ENCODE results near the gene IL1F10. TPM values are rescaled to one million over a fixed set of nuclear protein-coding genes. Genes with fewer than 3 reads are reported as not detected.

Gene IL1F10
- total and polyA plus RNA-seq, 2 of the 8 experiments (the other 6 are each of a cell fraction or from before 2014, with no cell fraction given), result not detected

GRCh38 chr2:113075030-113075429 lies 7.3 kb downstream of the IL1F10 start:
- DNase-seq (ENCODE audit: low read depth in 1 of 2, low spot score in 2 of 2), result no peak
- no peak overlapping the region for H2BK15ac ChIP-seq (ENCODE audit: low read length)
- no peak overlapping the region for H3K4me2 ChIP-seq (ENCODE audit: insufficient read depth in 1 of 2, low read depth in 2 of 2, low read length in 2 of 2)
- H3K4me1 ChIP-seq (replicated peaks in 1 of 4; ENCODE audit: control insufficient read depth in 3 of 4, insufficient read depth in 4 of 4, low read length in 3 of 4), result peaks cover 0 to 2% (median 0%) of the 10 kb centered on the region in 4 experiments; a peak in 1 of 7 replicates
- H3K36me3 ChIP-seq (ENCODE audit: control insufficient read depth in 2 of 4, insufficient read depth in 4 of 4, low read length in 3 of 4), result no peaks in the 10 kb centered on the region
- H3K23me2 ChIP-seq (ENCODE audit: low read depth, low read length), result no peaks in the 10 kb centered on the region
- H3K56ac ChIP-seq (replicated peaks; ENCODE audit: insufficient read length, low read depth, low read length), result no peak overlapping the region
- no peak overlapping the region for H4K91ac ChIP-seq (replicated peaks; ENCODE audit: insufficient read length, low read length)
- no peak overlapping the region for H3K23ac ChIP-seq (ENCODE audit: insufficient read length)
- no peak for FAIRE-seq
- H2AK5ac ChIP-seq (ENCODE audit: low read depth, low read length), result no peak overlapping the region
- H4K20me1 ChIP-seq (replicated peaks in 1 of 2; ENCODE audit: control insufficient read depth in 1 of 2, insufficient read depth in 2 of 2, low read length in 2 of 2), result no peaks in the 10 kb centered on the region
- H3K9me3 ChIP-seq (ENCODE audit: insufficient read depth in 2 of 2, low read depth in 1 of 2, low read length in 1 of 2), result no peaks in the 10 kb centered on the region
- H3K27me3 ChIP-seq (replicated peaks in 1 of 4; ENCODE audit: control insufficient read depth in 3 of 4, extremely low read depth in 1 of 4, insufficient read depth in 3 of 4, low read length in 3 of 4), result no peaks in the 10 kb centered on the region
- no peak overlapping the region for H4K5ac ChIP-seq (ENCODE audit: insufficient read length, low read depth, low read length)
- CTCF ChIA-PET (ENCODE audit: partially characterized antibody), result interaction anchor here (1.3 to 11.0 kb wide), 4 partner anchors 11 to 316 kb away, joined by 4 to 159 read pairs (median 12); no protein-coding TSS in a partner anchor
- H3K4me3 ChIP-seq (ENCODE audit: extremely low read depth in 1 of 4, insufficient read depth in 2 of 4, low read depth in 3 of 4, low read length in 4 of 4), result no peak overlapping the region
- no peaks in the 10 kb centered on the region for H3K79me1 ChIP-seq (ENCODE audit: low read depth, low read length)
- H3K79me2 ChIP-seq (ENCODE audit: control insufficient read depth in 1 of 2, insufficient read depth in 2 of 2, low read length in 2 of 2), result no peaks in the 10 kb centered on the region
- H3K27ac ChIP-seq (ENCODE audit: low read depth, low read length), result no peak overlapping the region
- no peak overlapping the region for H2BK20ac ChIP-seq (ENCODE audit: low read length)
- H3K18ac ChIP-seq (ENCODE audit: extremely low read depth, low read length), result no peak overlapping the region
- no peak overlapping the region for H2AFZ ChIP-seq (ENCODE audit: low read length)
- no peak overlapping the region for H4K8ac ChIP-seq (ENCODE audit: extremely low read depth, insufficient read depth, low read length)
- no peak overlapping the region for H2BK12ac ChIP-seq (ENCODE audit: low read depth, low read length)
- H3K14ac ChIP-seq (ENCODE audit: insufficient read length), result no peak overlapping the region
- TF ChIP-seq TCF12 (IDR thresholded peaks at IDR 0.05; ENCODE audit: low read depth, low read length), result no peak
- no peak for TF ChIP-seq ASH2L (IDR thresholded peaks at IDR 0.05; ENCODE audit: low read length)
- TF ChIP-seq, protein P1, sequence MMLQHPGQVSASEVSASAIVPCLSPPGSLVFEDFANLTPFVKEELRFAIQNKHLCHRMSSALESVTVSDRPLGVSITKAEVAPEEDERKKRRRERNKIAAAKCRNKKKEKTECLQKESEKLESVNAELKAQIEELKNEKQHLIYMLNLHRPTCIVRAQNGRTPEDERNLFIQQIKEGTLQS (IDR thresholded peaks at IDR 0.05; ENCODE audit: insufficient read depth, low read depth, low read length), result no peak
- TF ChIP-seq SIN3A (conservative IDR thresholded peaks at IDR 0.05 in 1 of 2, IDR thresholded peaks at IDR 0.05 in 1 of 2; ENCODE audit: low read depth in 1 of 2, low read length in 2 of 2), result no peak
- TF ChIP-seq KDM5A (IDR thresholded peaks at IDR 0.05; ENCODE audit: low read length), result no peak
- TF ChIP-seq KDM1A (IDR thresholded peaks at IDR 0.05; ENCODE audit: borderline replicate concordance, low read length), result no peak
- TF ChIP-seq NRF1 (IDR thresholded peaks at IDR 0.05; ENCODE audit: low read depth, low read length), result no peak
- TF ChIP-seq FOSL1 (IDR thresholded peaks at IDR 0.05; ENCODE audit: insufficient read depth, low read depth, low read length), result no peak
- no peak for TF ChIP-seq YY1 (IDR thresholded peaks at IDR 0.05; ENCODE audit: low read depth, low read length)
- no peak for TF ChIP-seq CEBPB (IDR thresholded peaks at IDR 0.05; ENCODE audit: low read depth, low read length)
- TF ChIP-seq POLR2A (IDR thresholded peaks at IDR 0.05; ENCODE audit: control extremely low read depth in 1 of 2, low read depth in 2 of 2, low read length in 2 of 2), result no peak
- TF ChIP-seq POU5F1 (IDR thresholded peaks at IDR 0.05; ENCODE audit: low read depth, low read length), result no peak
- no peak for TF ChIP-seq EZH2 (IDR thresholded peaks at IDR 0.05; ENCODE audit: low read depth, low read length, severe bottlenecking)
- TF ChIP-seq, protein P2, sequence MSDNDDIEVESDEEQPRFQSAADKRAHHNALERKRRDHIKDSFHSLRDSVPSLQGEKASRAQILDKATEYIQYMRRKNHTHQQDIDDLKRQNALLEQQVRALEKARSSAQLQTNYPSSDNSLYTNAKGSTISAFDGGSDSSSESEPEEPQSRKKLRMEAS (IDR thresholded peaks at IDR 0.05), result no peak
- H3K4ac ChIP-seq (replicated peaks; ENCODE audit: insufficient read length, low read depth, low read length), result no peak overlapping the region
- POLR2A ChIA-PET (ENCODE audit: partially characterized antibody), result interaction anchor here (0.6 kb wide), 1 partner anchor 22 kb away, joined by 3 read pairs; the partner anchor contains the start of gene IL36B
- no peak overlapping the region for H3K9ac ChIP-seq (replicated peaks in 1 of 4; ENCODE audit: extremely low read depth in 1 of 4, low read depth in 3 of 4, low read length in 3 of 4)
- WGBS, 2 experiments (ENCODE audit: extremely low coverage in 1 of 2, insufficient coverage in 1 of 2, insufficient read length in 1 of 2, insufficient replicate concordance in 2 of 2, low coverage in 1 of 2, low lambda C conversion rate in 2 of 2, missing lambda C conversion rate in 1 of 2), result 90% methylated on average over 5 of the region's 5 CpGs; no CpG with 5 or more reads in 1 of the 2 experiments
- H2BK120ac ChIP-seq (replicated peaks; ENCODE audit: low read depth, low read length), result no peak overlapping the region
- H2BK5ac ChIP-seq (ENCODE audit: low read depth, low read length), result no peak overlapping the region
